GM18858 (cell line): ENCODE measurements around the gene PHF20.
"Not testable (repeated sequence)": the region's sequence is repeated elsewhere in the genome, so short reads cannot be mapped to it uniquely, and the experiment has no call there.

Experiments used
- ATAC-seq: cut with Tn5 transposase; IDR thresholded peaks from one replicate; pipeline ENCODE4 v1.9.1; 2021; ENCODE audit not compliant: unreplicated experiment

PHF20 gene

GRCh38 chr20:35773154-35773751, 1.4 kb downstream of the PHF20 start:
- ATAC-seq, result no peak

- ATAC-seq, result no peak
Measured at GRCh38 chr20:35774391-35774790, 2.6 kb downstream of the PHF20 start.

- no peak for ATAC-seq
Measured at GRCh38 chr20:35776513-35777101, 4.8 kb downstream of the PHF20 start.

GRCh38 chr20:35783811-35784210, 12.0 kb downstream of the PHF20 start:
- not testable (repeated sequence) for ATAC-seq

- not testable (repeated sequence) for ATAC-seq
Measured at GRCh38 chr20:35785541-35785940, 13.7 kb downstream of the PHF20 start.

- no peak for ATAC-seq
Measured at GRCh38 chr20:35788796-35789195, 17.0 kb downstream of the PHF20 start.

- no peak for ATAC-seq
Measured at GRCh38 chr20:35791097-35791496, 19.3 kb downstream of the PHF20 start.

GRCh38 chr20:35791821-35792220, 20.0 kb downstream of the PHF20 start:
- ATAC-seq, result no peak

- ATAC-seq, result no peak
Measured at GRCh38 chr20:35792740-35793139, 20.9 kb downstream of the PHF20 start.

GRCh38 chr20:35796571-35796970, 24.8 kb downstream of the PHF20 start:
- ATAC-seq, result no peak

- no peak for ATAC-seq
Measured at GRCh38 chr20:35801865-35802264, 30.1 kb downstream of the PHF20 start.

- no peak for ATAC-seq
Measured at GRCh38 chr20:35806075-35806474, 34.3 kb downstream of the PHF20 start.

- no peak for ATAC-seq
Measured at GRCh38 chr20:35807877-35808276, 36.1 kb downstream of the PHF20 start.

- ATAC-seq, result no peak
Measured at GRCh38 chr20:35820715-35821114, 48.9 kb downstream of the PHF20 start.

GRCh38 chr20:35821807-35822242, 50.0 kb downstream of the PHF20 start:
- no peak for ATAC-seq

GRCh38 chr20:35823147-35823546, 51.3 kb downstream of the PHF20 start:
- no peak for ATAC-seq

GRCh38 chr20:35823937-35824336, 52.1 kb downstream of the PHF20 start:
- ATAC-seq, result no peak

- ATAC-seq, result no peak
Measured at GRCh38 chr20:35826397-35826998, 54.7 kb downstream of the PHF20 start.

- no peak for ATAC-seq
Measured at GRCh38 chr20:35828434-35828833, 56.6 kb downstream of the PHF20 start.

- no peak for ATAC-seq
Measured at GRCh38 chr20:35828916-35829315, 57.1 kb downstream of the PHF20 start.

GRCh38 chr20:35830264-35830663, 58.4 kb downstream of the PHF20 start:
- ATAC-seq, result no peak

- ATAC-seq, result no peak
Measured at GRCh38 chr20:35831029-35831428, 59.2 kb downstream of the PHF20 start.

GRCh38 chr20:35831971-35832370, 60.2 kb downstream of the PHF20 start:
- no peak for ATAC-seq
